22Rv1 (cell line): ENCODE results near the gene AADACL4.
"Not testable (repeated sequence)": the region's sequence is repeated elsewhere in the genome, so short reads cannot be mapped to it uniquely, and the experiment has no call there.

Experiments
- H3K27ac ChIP-seq: fragments of 450-650 bp; 2 replicates; pipeline ENCODE4 v1.5.1; 2017
- ZFX ChIP-seq: fragments of 450-650 bp; IDR thresholded peaks from 2 replicates; pipeline ENCODE4 v1.6.1; 2017; ENCODE audit warnings: antibody characterized with exemption, borderline replicate concordance
- TF ChIP-seq, protein P1 (sequence below): fragments of 450-650 bp; IDR thresholded peaks from 2 replicates; pipeline ENCODE4 v1.5.1; 2017; ENCODE audit warnings: mild to moderate bottlenecking

The AADACL4 gene

DNA sequence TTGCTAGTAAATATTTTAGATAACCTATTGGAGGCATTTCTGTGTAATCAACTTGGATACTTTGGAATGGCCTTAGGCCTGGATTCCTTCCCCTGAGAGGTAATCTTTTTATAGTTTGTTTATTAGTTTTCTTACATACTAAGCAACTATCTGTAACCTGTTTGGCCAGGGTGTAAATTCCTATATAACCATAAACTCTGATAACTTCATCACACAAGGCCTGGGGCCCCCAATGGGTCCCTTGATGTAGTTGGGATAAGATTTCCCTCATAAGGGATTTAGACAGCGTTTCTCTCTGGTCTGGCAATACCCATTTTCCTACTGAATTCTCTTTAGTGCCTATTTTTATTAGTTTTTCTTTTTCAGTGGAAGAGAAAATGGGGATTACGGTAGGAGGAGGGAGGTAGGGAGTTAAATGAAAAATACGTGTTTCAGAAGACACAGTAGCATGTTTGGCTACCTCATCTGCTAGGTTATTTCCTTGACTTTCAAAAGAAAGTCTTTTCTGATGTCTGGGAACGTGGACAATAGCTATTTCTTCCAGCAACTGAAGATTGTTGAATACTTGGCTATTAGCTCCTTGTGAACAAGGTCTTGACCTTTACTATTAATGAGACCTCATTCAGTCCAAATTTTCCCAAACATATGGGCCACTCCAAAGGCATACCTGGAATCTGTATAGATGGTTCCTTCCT, 64.7 kb downstream of the AADACL4 start:
- TF ChIP-seq, protein P1, sequence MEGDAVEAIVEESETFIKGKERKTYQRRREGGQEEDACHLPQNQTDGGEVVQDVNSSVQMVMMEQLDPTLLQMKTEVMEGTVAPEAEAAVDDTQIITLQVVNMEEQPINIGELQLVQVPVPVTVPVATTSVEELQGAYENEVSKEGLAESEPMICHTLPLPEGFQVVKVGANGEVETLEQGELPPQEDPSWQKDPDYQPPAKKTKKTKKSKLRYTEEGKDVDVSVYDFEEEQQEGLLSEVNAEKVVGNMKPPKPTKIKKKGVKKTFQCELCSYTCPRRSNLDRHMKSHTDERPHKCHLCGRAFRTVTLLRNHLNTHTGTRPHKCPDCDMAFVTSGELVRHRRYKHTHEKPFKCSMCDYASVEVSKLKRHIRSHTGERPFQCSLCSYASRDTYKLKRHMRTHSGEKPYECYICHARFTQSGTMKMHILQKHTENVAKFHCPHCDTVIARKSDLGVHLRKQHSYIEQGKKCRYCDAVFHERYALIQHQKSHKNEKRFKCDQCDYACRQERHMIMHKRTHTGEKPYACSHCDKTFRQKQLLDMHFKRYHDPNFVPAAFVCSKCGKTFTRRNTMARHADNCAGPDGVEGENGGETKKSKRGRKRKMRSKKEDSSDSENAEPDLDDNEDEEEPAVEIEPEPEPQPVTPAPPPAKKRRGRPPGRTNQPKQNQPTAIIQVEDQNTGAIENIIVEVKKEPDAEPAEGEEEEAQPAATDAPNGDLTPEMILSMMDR, result no peak
- no peak for TF ChIP-seq ZFX
- H3K27ac ChIP-seq, result no peak overlapping the region

DNA sequence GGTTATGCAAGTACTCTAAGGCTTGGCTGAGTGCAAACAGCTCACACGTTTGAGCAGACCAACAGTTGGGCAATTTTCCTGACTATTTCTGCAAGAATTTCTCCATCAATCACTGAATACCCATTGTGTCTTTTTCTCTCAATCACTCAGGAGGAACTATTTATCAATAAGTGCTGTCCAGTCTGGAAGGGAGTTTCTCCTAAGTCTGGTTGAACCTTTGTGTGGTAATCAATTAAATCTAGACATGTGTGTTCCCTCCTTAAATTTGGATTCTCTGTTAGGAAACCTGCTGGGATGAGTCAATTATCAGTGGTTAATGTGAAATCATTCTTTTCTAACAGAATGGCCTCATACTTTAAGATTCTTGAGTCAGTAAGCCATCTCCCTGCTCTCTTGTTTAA, 65.2 kb downstream of the AADACL4 start:
- no peak for TF ChIP-seq ZFX
- TF ChIP-seq, protein P1, result no peak
- H3K27ac ChIP-seq, result no peak overlapping the region

DNA sequence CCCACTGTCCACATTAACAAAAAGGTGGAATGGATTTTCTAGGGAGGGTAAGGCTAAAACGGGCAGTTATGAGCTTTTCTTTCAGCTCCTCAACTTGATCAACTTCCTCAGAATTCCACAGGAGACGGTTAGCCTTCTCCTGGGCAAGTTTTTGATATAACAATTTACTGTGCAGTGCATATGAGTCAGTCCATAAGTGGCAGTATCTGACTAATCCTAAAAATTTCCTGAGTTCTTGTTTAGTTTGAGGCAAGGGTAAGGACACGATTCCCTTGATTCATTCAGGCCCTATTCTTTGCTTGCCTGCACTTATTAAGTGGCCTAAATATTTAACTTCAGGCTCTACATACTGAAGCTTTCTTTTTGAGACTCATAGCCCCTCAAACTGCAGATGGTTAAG, 65.8 kb downstream of the AADACL4 start:
- H3K27ac ChIP-seq, result no peak overlapping the region
- TF ChIP-seq, protein P1, result no peak
- no peak for TF ChIP-seq ZFX

DNA sequence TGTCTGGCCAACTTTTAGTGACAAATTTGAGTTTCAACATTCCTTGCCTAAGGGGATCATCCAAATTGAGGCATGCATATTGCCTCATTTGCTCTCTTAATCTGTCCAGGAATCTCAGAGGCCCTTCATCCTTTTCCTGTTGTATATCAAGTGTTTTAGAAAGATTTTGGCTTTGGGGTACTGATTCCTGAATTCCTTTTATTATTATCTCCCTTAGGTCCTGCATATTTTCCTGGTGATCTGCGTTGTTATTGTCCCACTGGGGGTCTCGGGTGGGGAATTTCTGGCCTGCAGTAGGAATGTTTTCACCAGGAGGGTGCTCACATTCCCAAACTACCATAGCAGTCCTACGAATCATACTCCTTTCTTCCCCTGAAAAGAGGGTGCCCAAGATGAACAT, 67.7 kb downstream of the AADACL4 start:
- no peak for TF ChIP-seq ZFX
- TF ChIP-seq, protein P1, result no peak
- H3K27ac ChIP-seq, result no peak overlapping the region

DNA sequence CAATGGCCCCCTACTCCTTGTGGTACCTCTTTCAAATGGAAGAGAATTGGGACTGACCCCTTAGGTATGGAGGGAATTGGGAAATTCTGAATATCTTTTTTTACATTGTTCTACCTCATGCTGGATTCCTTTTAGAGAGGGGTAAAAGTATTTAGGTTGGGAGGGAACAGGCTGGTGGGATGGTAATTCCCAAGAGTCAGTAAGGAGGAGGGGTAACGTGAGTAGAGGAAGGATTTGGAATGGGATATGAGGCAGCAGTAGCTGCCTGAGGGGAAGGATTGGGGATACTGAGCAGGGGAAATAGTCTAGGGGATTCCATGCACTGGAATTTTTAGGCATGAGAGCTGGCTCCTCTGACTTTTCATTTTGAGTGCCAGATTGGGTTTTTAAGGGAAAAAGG, 68.2 kb downstream of the AADACL4 start:
- H3K27ac ChIP-seq, result no peak overlapping the region
- TF ChIP-seq, protein P1, result no peak
- TF ChIP-seq ZFX, result no peak

DNA sequence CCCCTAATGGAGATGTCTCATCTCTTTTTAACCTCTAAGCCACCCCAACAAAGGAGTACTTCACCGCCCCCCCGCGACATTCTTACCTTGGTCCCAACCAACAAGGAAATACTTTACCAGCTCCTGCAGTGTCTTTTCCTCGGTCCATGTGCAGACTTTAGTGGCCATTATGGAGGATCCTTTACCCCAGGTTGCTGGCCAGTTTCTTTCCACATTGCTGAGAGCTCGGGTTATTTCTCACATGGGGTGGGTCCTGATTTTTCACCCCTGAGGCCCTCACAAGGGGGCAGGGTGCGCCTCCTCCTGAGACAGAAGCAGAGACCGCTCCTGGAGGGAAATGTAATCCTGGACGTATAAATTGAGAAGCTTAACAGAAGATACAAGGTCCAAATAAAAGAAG, 69.0 kb downstream of the AADACL4 start:
- TF ChIP-seq, protein P1, result no peak
- TF ChIP-seq ZFX, result no peak
- no peak overlapping the region for H3K27ac ChIP-seq

DNA sequence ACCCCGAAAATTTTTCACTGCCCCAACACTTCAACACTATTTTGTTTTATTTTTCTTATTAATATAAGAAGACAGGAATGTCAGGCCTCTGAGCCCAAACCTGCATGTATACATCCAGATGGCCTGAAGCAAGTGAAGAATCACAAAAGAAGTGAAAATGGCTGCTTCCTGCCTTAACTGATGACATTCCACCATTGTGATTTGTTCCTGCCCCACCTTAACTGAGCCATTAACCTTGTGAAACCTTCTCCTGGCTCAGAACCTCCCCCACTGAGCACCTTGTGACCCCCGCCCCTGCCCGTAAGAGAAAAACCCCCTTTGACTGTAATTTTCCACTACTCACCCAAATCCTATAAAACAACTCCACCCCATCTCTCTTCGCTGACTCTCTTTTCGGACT, 69.8 kb downstream of the AADACL4 start:
- not testable (repeated sequence) for H3K27ac ChIP-seq
